Caco-2 (cell line): ENCODE results near the gene CHD8. TPM values are rescaled to one million over a fixed set of nuclear protein-coding genes. Genes with fewer than 3 reads are reported as not detected.

Source experiments
- BruUV-seq: library from RNA; stranded (reverse); fragments of 400-500 nt; replicated peaks from 2 replicates; lab custom pipeline; 2021; lab: Mats Ljungman, UMichigan
- CTCF ChIA-PET: fragments of 300-600 bp; sonication (Branson Sonifier 250); formaldehyde crosslinking; loops from one replicate; lab custom pipeline; 2022; ENCODE audit warnings: antibody characterized with exemption; lab: Charles Lee
- POLR2A ChIA-PET: fragments of 300-600 bp; sonication (Branson Sonifier 250); formaldehyde crosslinking; loops from one replicate; lab custom pipeline; 2022; ENCODE audit warnings: antibody characterized with exemption; lab: Charles Lee
- DNase-seq, 2 experiments: peaks; one replicate each; pipeline versions ENCODE4 v3.0.0 to v3.0.0-alpha.2; 2020 to 2022
- H3K27me3 ChIP-seq: replicated peaks from 2 replicates; pipeline ENCODE4 v1.6.0; 2011; ENCODE audit warnings: low read length; ENCODE audit not compliant: control insufficient read depth, insufficient read depth
- H3K36me3 ChIP-seq: 2 replicates; pipeline ENCODE4 v1.5.1; 2011; ENCODE audit warnings: low read length; ENCODE audit not compliant: control insufficient read depth, insufficient read depth
- H3K4me1 ChIP-seq: fragments of 250-450 bp; sonication (Bioruptor Pico); 2 replicates; pipeline ENCODE4 v1.5.1; 2020; ENCODE audit warnings: mild to moderate bottlenecking
- H3K4me3 ChIP-seq: 2 replicates; pipeline ENCODE4 v1.5.1; 2011; ENCODE audit warnings: low read depth, mild to moderate bottlenecking, control low read depth, low read length
- H3K9me3 ChIP-seq: fragments of 250-450 bp; sonication (Bioruptor Pico); 2 replicates; pipeline ENCODE4 v1.5.1; 2020; ENCODE audit warnings: mild to moderate bottlenecking, moderate library complexity
- H3K27ac Mint-ChIP-seq: one replicate; pipeline ENCODE4 v1.8.0; 2022; ENCODE audit warnings: mixed read lengths; ENCODE audit not compliant: unreplicated experiment
- H3K27me3 Mint-ChIP-seq: one replicate; pipeline ENCODE4 v1.8.0; 2022; ENCODE audit warnings: mixed read lengths; ENCODE audit not compliant: insufficient read depth, unreplicated experiment
- H3K36me3 Mint-ChIP-seq: one replicate; pipeline ENCODE4 v1.8.0; 2022; ENCODE audit warnings: mild to moderate bottlenecking, mixed read lengths; ENCODE audit not compliant: insufficient read depth, unreplicated experiment
- H3K4me1 Mint-ChIP-seq: one replicate; pipeline ENCODE4 v1.8.0; 2022; ENCODE audit warnings: low read depth, mixed read lengths; ENCODE audit not compliant: unreplicated experiment
- H3K4me3 Mint-ChIP-seq: one replicate; pipeline ENCODE4 v1.8.0; 2022; ENCODE audit warnings: mild to moderate bottlenecking, moderate library complexity, mixed read lengths; ENCODE audit not compliant: unreplicated experiment
- H3K9me3 Mint-ChIP-seq: one replicate; pipeline ENCODE4 v1.8.0; 2022; ENCODE audit warnings: mixed read lengths; ENCODE audit not compliant: unreplicated experiment
- CTCF ChIP-seq, 2 experiments: fragments of 200-600 bp in 1 of 2; IDR thresholded peaks; 1 replicate in 1 of 2; 2 replicates in 1 of 2; pipeline versions ENCODE4 v1.5.1 to v1.8.0; 2011 to 2022; ENCODE audit warnings: antibody characterized with exemption in 1 of 2, control low read depth in 1 of 2, inconsistent platforms in 1 of 2, low read depth in 1 of 2, low read length in 1 of 2, mild to moderate bottlenecking in 1 of 2, moderate library complexity in 1 of 2; ENCODE audit not compliant: insufficient read depth in 1 of 2, severe bottlenecking in 1 of 2, unreplicated experiment in 1 of 2
- intact Hi-C: fragments of 100-400 bp; cut with micrococcal nuclease; formaldehyde crosslinking; loops from one replicate; pipeline ENCODE4 v1.10.0; 2022; ENCODE audit not compliant: unreplicated experiment
- total RNA-seq: library from RNA; stranded (reverse); gene quantifications from 2 replicates; pipeline ENCODE4 v1.2.3, GENCODE V29; 2022

The CHD8 gene
- total RNA-seq, 1 experiment from 2014 or later, result 89.8 TPM

DNA sequence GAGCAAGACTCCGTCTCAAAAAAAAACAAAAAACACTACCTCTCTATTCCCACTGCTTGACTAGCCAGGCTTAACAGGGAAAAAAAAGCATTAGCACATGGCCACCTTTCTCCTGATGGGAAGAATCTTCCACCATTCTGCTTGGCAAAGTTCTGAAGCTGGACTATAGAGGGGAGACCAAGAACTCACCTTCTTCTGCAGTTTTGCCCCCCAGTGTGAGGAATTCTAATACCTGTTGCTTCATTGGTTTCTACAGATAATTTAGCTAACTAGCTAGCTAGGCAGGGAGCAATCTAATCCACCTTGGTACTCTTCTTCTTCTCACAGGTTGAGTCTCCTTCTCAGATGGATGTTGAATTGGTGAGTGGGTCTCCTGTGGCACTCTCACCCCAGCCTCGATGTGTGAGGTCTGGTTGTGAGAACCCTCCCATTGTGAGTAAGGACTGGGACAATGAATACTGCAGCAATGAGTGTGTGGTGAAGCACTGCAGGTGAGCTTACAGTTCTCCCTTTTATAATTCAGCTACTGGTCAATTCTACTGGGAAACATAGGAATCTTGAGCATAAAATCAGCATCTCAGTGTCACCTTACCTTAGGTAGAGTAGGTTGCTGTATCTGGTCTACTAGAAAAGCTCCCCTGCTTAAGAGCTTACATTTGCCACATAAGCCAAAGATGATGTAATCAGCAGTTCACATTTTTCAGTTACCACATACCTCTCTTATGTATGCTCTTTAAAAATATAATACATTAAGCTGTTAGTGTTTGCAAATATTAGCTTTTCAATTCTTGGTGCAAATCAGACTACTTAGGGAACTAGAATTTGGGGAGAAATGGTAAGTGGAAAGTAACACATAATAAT lies 39.2 kb upstream of the CHD8 start:
- Mint-ChIP-seq H3K27ac (peak overlapping the region; percentile 75), H3K9me3 (no peaks in the 10 kb centered on the region), H3K36me3 (peaks cover 95% of the 10 kb centered on the region), H3K4me3 (no peak overlapping the region), H3K27me3 (no peaks in the 10 kb centered on the region), H3K4me1 (peaks cover 25% of the 10 kb centered on the region)
- intact Hi-C loops, result no loop called here
- BruUV-seq, result TSS peak; percentile 23
- H3K36me3 ChIP-seq, result peaks cover 1% of the 10 kb centered on the region; the same call in 1 of the 2 replicates
- H3K27me3 ChIP-seq, result no peaks in the 10 kb centered on the region
- no peak overlapping the region for H3K4me3 ChIP-seq
- peak in 1 of 2 experiments; percentile 10 for DNase-seq
- CTCF ChIA-PET, result interaction anchor here (0.7 to 1.5 kb wide), 3 partner anchors 18 to 62 kb away, joined by 3 to 13 read pairs (median 9); partner anchors contain the start of genes CHD8, RAB2B and TOX4
- POLR2A ChIA-PET, result interaction anchor here (0.5 to 1.4 kb wide), 7 partner anchors 16 to 826 kb away, joined by 3 to 13 read pairs (median 3); partner anchors contain the start of genes CHD8, METTL3, RAB2B and SALL2
- no peaks in the 10 kb centered on the region for H3K9me3 ChIP-seq
- 0 out of 2 replicates have a peak, but pooled peaks cover 11% of the 10 kb centered on the region for H3K4me1 ChIP-seq
- no peak for TF ChIP-seq CTCF (IDR thresholded peaks at IDR 0.05; ENCODE audit: insufficient read depth in 1 of 2, low read depth in 1 of 2, low read length in 1 of 2, severe bottlenecking in 1 of 2, unreplicated experiment in 1 of 2)

- Histone ChIP-seq H3K4me1 (no peaks in the 10 kb centered on the region), H3K4me3 (no peak overlapping the region), H3K9me3 (no peaks in the 10 kb centered on the region), H3K36me3 (no peaks in the 10 kb centered on the region), H3K27me3 (no peaks in the 10 kb centered on the region)
- DNase-seq, result no peak
- ChIA-PET CTCF (no interaction called here), POLR2A (no interaction called here)
- Mint-ChIP-seq H3K4me3 (no peak overlapping the region), H3K27ac (no peak overlapping the region), H3K9me3 (no peaks in the 10 kb centered on the region), H3K36me3 (peaks cover 45% of the 10 kb centered on the region), H3K4me1 (no peaks in the 10 kb centered on the region), H3K27me3 (no peaks in the 10 kb centered on the region)
- no TSS peak for BruUV-seq
- intact Hi-C loops, result no loop called here
- no peak for TF ChIP-seq CTCF (IDR thresholded peaks at IDR 0.05; ENCODE audit: insufficient read depth in 1 of 2, low read depth in 1 of 2, low read length in 1 of 2, severe bottlenecking in 1 of 2, unreplicated experiment in 1 of 2)
Measured at GRCh38 chr14:21486640-21487087, 30.7 kb upstream of the CHD8 start.

DNA sequence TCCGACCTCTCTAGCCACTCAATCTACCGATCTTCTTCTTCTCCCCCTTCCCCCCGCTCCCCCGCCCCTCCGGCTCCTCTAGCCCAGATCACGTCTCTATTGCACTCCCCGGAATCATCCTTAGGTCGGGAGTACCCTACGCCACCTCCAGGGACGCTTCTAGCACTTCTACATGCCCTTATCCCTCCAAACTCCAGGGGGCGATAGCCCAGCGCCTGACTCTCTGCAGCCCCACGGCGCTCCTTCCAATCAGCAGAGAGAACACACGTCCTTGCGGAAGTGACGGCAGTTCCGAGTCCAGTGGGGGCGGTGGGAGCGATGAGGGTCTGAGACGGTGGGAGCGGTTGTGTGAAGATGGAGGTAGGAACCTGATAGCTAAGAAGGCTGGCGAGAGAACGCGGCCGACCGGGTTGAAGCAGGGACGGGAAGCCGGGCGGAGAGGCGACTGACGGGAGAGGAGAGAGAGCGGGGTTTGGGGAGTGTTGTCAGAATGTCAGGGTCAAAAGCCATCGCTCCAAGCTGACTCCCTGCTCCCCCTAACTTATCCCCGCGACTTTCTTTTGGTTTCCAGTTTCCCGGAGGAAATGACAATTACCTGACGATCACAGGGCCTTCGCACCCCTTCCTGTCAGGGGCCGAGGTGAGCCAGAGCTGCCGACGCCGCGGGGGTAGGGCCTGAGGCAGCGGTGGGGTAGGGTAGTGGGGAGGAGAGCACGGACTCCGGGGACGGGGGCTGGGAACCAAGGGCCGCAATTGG lies 21.2 kb upstream of the CHD8 start, which contains the start of the genes RAB2B and TOX4:
TSS of gene RAB2B (minus strand) at position 35 of the 757 bp plus-strand sequence. CDS start 87 bp downstream, outside the sequence.
TSS of gene TOX4 (plus strand) at position 271 of the 757 bp plus-strand sequence. CDS start at position 355, 84 bp downstream.
- Mint-ChIP-seq H3K4me3 (peak within 1 kb of the TSS; percentile 97), H3K27me3 (no peaks in the 10 kb centered on the region), H3K27ac (peak within 1 kb of the TSS; percentile 97), H3K4me1 (no peaks in the 10 kb centered on the region), H3K9me3 (no peaks in the 10 kb centered on the region), H3K36me3 (peaks cover 35% of the 10 kb centered on the region)
- intact Hi-C loops, result loop anchor here (1.0 to 5.0 kb wide), 6 partner anchors 21 to 208 kb away; partner anchors contain the start of genes CHD8, HNRNPC, METTL3 and SUPT16H
- ChIA-PET POLR2A (interaction anchor here (0.5 to 1.9 kb wide), 14 partner anchors 10 to 375 kb away, joined by 3 to 17 read pairs (median 4); partner anchors contain the start of genes CHD8, METTL3, SALL2 and SUPT16H), CTCF (interaction anchor here (0.5 to 2.6 kb wide), 12 partner anchors 11 to 686 kb away, joined by 3 to 16 read pairs (median 4); partner anchors contain the start of genes CHD8, METTL3 and SUPT16H)
- peak; percentile 97 to 98 for DNase-seq
- Histone ChIP-seq H3K4me1 (peaks cover 3% of the 10 kb centered on the region; the same call in 1 of the 2 replicates), H3K27me3 (no peaks in the 10 kb centered on the region), H3K9me3 (no peaks in the 10 kb centered on the region), H3K4me3 (peak within 1 kb of the TSS; percentile 97), H3K36me3 (no peaks in the 10 kb centered on the region)
- peak; percentile 92 to 99 for TF ChIP-seq CTCF (IDR thresholded peaks at IDR 0.05; ENCODE audit: insufficient read depth in 1 of 2, low read depth in 1 of 2, low read length in 1 of 2, severe bottlenecking in 1 of 2, unreplicated experiment in 1 of 2)
- no TSS peak for BruUV-seq
